SK-N-SH treated with all-trans-retinoic acid at 6 μM for 48 hours (cell line): Measurements from ENCODE around the gene ATP11A.

Source experiments
- CSDC2 ChIP-seq: fragments of 250-450 bp; sonication (Bioruptor Pico); IDR thresholded peaks from 2 replicates; pipeline ENCODE4 v1.5.0; 2020; ENCODE audit warnings: mild to moderate bottlenecking, moderate library complexity
- OSR1 ChIP-seq: fragments of 250-450 bp; sonication (Bioruptor Pico); IDR thresholded peaks from 2 replicates; pipeline ENCODE4 v1.8.0; 2022; ENCODE audit warnings: moderate library complexity, mild to moderate bottlenecking, inconsistent platforms
- RARB ChIP-seq: fragments of 250-450 bp; sonication (Bioruptor Pico); IDR thresholded peaks from 2 replicates; pipeline ENCODE4 v1.8.0; 2021; ENCODE audit warnings: mild to moderate bottlenecking, moderate library complexity
- ZNF565 ChIP-seq: fragments of 450-650 bp; formaldehyde crosslinking; conservative IDR thresholded peaks from 2 replicates; pipeline ENCODE4 v1.5.0; 2020; ENCODE audit warnings: low read depth, mild to moderate bottlenecking, moderate library complexity
- ZNF8 ChIP-seq: fragments of 450-650 bp; formaldehyde crosslinking; IDR thresholded peaks from 2 replicates; pipeline ENCODE4 v1.5.0; 2020; ENCODE audit warnings: mild to moderate bottlenecking, moderate library complexity
- TF ChIP-seq, protein P1 (sequence below): fragments of 250-450 bp; sonication (Bioruptor Pico); IDR thresholded peaks from 2 replicates; pipeline ENCODE4 v1.5.0; 2020; ENCODE audit warnings: mild to moderate bottlenecking, moderate library complexity

DNA sequence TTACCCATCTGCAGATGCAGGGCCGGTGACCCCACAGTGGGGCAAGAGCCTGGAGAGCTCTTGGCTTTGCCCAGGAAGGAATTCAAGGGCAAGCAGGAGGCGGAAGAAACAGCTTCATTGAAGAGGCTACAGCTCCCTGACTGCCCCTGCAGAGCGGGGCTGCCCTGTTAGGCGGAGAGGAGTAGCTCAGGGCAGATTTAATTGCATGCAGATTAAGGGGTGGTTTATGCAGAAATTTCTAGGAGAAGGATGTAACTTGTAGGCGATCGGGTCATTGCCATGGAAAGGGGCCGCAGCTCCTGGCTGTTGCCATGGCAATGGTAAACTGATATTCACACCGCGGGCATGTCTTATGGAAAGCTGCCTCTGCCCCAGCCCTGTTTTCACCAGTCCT is 94.1 kb downstream of the ATP11A start:
- TF ChIP-seq CSDC2 (no peak), ZNF565 (CRISPR knock-in tag) (no peak), OSR1 (CRISPR knock-in tag) (no peak), RARB (CRISPR knock-in tag) (no peak), ZNF8 (CRISPR knock-in tag) (no peak)
- TF ChIP-seq, protein P1, sequence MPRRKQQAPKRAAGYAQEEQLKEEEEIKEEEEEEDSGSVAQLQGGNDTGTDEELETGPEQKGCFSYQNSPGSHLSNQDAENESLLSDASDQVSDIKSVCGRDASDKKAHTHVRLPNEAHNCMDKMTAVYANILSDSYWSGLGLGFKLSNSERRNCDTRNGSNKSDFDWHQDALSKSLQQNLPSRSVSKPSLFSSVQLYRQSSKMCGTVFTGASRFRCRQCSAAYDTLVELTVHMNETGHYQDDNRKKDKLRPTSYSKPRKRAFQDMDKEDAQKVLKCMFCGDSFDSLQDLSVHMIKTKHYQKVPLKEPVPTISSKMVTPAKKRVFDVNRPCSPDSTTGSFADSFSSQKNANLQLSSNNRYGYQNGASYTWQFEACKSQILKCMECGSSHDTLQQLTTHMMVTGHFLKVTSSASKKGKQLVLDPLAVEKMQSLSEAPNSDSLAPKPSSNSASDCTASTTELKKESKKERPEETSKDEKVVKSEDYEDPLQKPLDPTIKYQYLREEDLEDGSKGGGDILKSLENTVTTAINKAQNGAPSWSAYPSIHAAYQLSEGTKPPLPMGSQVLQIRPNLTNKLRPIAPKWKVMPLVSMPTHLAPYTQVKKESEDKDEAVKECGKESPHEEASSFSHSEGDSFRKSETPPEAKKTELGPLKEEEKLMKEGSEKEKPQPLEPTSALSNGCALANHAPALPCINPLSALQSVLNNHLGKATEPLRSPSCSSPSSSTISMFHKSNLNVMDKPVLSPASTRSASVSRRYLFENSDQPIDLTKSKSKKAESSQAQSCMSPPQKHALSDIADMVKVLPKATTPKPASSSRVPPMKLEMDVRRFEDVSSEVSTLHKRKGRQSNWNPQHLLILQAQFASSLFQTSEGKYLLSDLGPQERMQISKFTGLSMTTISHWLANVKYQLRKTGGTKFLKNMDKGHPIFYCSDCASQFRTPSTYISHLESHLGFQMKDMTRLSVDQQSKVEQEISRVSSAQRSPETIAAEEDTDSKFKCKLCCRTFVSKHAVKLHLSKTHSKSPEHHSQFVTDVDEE, result no peak
